T-helper 17 cell (primary cell): Measurements from ENCODE around the gene C10orf95. TPM values are rescaled to one million over a fixed set of nuclear protein-coding genes. Genes with fewer than 3 reads are reported as not detected.

Experiments
- ATAC-seq: fragments of 150-1000 bp; cut with Tn5 transposase; 2 replicates; pipeline ENCODE4 v1.10.0; 2021; ENCODE audit warnings: mild to moderate bottlenecking, moderate library complexity
- DNase-seq, 3 donors: peaks; one replicate each; pipeline versions ENCODE4 v3.0.0 to v3.0.0-alpha.2; 2020 to 2021
- H3K9me3 ChIP-seq: one replicate; pipeline ENCODE4 v1.7.0; 2013; ENCODE audit warnings: low read length, mild to moderate bottlenecking; ENCODE audit not compliant: control insufficient read depth, poor library complexity, severe bottlenecking
- H3K27ac Mint-ChIP-seq: one replicate; pipeline ENCODE4 v1.8.0; 2022; ENCODE audit warnings: mild to moderate bottlenecking, moderate library complexity, mixed read lengths
- H3K27me3 Mint-ChIP-seq: one replicate; pipeline ENCODE4 v1.8.0; 2022; ENCODE audit warnings: mixed read lengths
- H3K36me3 Mint-ChIP-seq: one replicate; pipeline ENCODE4 v1.8.0; 2022; ENCODE audit warnings: low read depth, mixed read lengths
- H3K4me1 Mint-ChIP-seq: one replicate; pipeline ENCODE4 v1.8.0; 2022; ENCODE audit warnings: mild to moderate bottlenecking, mixed read lengths
- H3K4me3 Mint-ChIP-seq: one replicate; pipeline ENCODE4 v1.8.0; 2022; ENCODE audit warnings: mild to moderate bottlenecking, moderate library complexity, mixed read lengths
- total RNA-seq, 4 donors: library from RNA in 2 of 4; stranded (reverse) in 2 of 4; gene quantifications; one replicate each; pipeline ENCODE4 v1.2.3 and lab custom pipeline; 2022 to 2026

The C10orf95 gene
- total RNA-seq, 2 donors from 2014 or later, result 0.50 TPM; not detected in 1

- Mint-ChIP-seq H3K4me3 (no peak overlapping the region), H3K27ac (no peak overlapping the region)
- DNase-seq, result no peak
Measured at GRCh38 chr10:102423372-102423968, 27.9 kb downstream of the C10orf95 start.

GRCh38 chr10:102422545-102423129 lies 28.7 kb downstream of the C10orf95 start:
- Mint-ChIP-seq H3K36me3 (peaks cover 5% of the 10 kb centered on the region), H3K4me1 (peaks cover 30% of the 10 kb centered on the region), H3K27me3 (peaks cover 8% of the 10 kb centered on the region), H3K4me3 (peak overlapping the region; percentile 98), H3K27ac (peak overlapping the region; percentile 8)
- no peak for ATAC-seq
- no peaks in the 10 kb centered on the region for H3K9me3 ChIP-seq
- DNase-seq, result no peak

More at GRCh38 chr10:102423372-102423968, 27.9 kb downstream of the C10orf95 start:
- Mint-ChIP-seq H3K36me3 (peaks cover 6% of the 10 kb centered on the region), H3K27me3 (no peaks in the 10 kb centered on the region), H3K4me1 (peaks cover 32% of the 10 kb centered on the region)
- H3K9me3 ChIP-seq, result no peaks in the 10 kb centered on the region
- ATAC-seq, result no peak

GRCh38 chr10:102421757-102422512 lies 29.4 kb downstream of the C10orf95 start:
- H3K4me3 Mint-ChIP-seq, result peak overlapping the region; percentile 98
- no peaks in the 10 kb centered on the region for H3K9me3 ChIP-seq
- peak overlapping the region; percentile 8 for H3K27ac Mint-ChIP-seq
- H3K4me1 Mint-ChIP-seq, result peaks cover 24% of the 10 kb centered on the region
- H3K36me3 Mint-ChIP-seq, result peaks cover 2% of the 10 kb centered on the region
- H3K27me3 Mint-ChIP-seq, result peaks cover 15% of the 10 kb centered on the region
- DNase-seq (no peak), ATAC-seq (peak; percentile 13)

- H3K36me3 Mint-ChIP-seq, result peaks cover 2% of the 10 kb centered on the region
- ATAC-seq, result no peak
- H3K27me3 Mint-ChIP-seq, result peaks cover 18% of the 10 kb centered on the region
- peak overlapping the region; percentile 98 for H3K4me3 Mint-ChIP-seq
- H3K9me3 ChIP-seq, result no peaks in the 10 kb centered on the region
- H3K4me1 Mint-ChIP-seq, result peaks cover 23% of the 10 kb centered on the region
- H3K27ac Mint-ChIP-seq, result no peak overlapping the region
- no peak for DNase-seq
Measured at GRCh38 chr10:102421507-102421756, 29.9 kb downstream of the C10orf95 start.

GRCh38 chr10:102420714-102421506 lies 30.4 kb downstream of the C10orf95 start, which contains the start of gene FBXL15:
TSS of gene FBXL15 (plus strand) at chr10:102420836. CDS start at chr10:102421130, 294 bp downstream.
- ATAC-seq (peak; percentile 79), DNase-seq (peak; percentile 77 to 91 (median 83))
- Mint-ChIP-seq H3K4me1 (peaks cover 22% of the 10 kb centered on the region), H3K27ac (peak within 1 kb of the TSS; percentile 60), H3K36me3 (peaks cover 5% of the 10 kb centered on the region), H3K27me3 (peaks cover 24% of the 10 kb centered on the region), H3K4me3 (peak within 1 kb of the TSS; percentile 98)
- no peaks in the 10 kb centered on the region for H3K9me3 ChIP-seq

GRCh38 chr10:102420181-102420713 lies 31.1 kb downstream of the C10orf95 start:
- H3K4me1 Mint-ChIP-seq, result peaks cover 20% of the 10 kb centered on the region
- peak overlapping the region; percentile 60 for H3K27ac Mint-ChIP-seq
- H3K4me3 Mint-ChIP-seq, result peak overlapping the region; percentile 98
- H3K27me3 Mint-ChIP-seq, result peaks cover 27% of the 10 kb centered on the region
- H3K9me3 ChIP-seq, result no peaks in the 10 kb centered on the region
- H3K36me3 Mint-ChIP-seq, result peaks cover 5% of the 10 kb centered on the region
- DNase-seq (no peak), ATAC-seq (no peak)

- peaks cover 20% of the 10 kb centered on the region for H3K4me1 Mint-ChIP-seq
- H3K27me3 Mint-ChIP-seq, result peaks cover 30% of the 10 kb centered on the region
- H3K27ac Mint-ChIP-seq, result peak overlapping the region; percentile 37
- H3K36me3 Mint-ChIP-seq, result peaks cover 5% of the 10 kb centered on the region
- H3K9me3 ChIP-seq, result no peaks in the 10 kb centered on the region
- no peak for ATAC-seq
- H3K4me3 Mint-ChIP-seq, result peak overlapping the region; percentile 98
- DNase-seq, result peak; percentile 62 to 68 (median 63)
Measured at GRCh38 chr10:102419269-102420180, 31.8 kb downstream of the C10orf95 start.

- DNase-seq, result no peak
- H3K9me3 ChIP-seq, result no peaks in the 10 kb centered on the region
- no peak for ATAC-seq
- H3K4me3 Mint-ChIP-seq, result peak within 1 kb of the TSS; percentile 98
- peaks cover 5% of the 10 kb centered on the region for H3K36me3 Mint-ChIP-seq
- peaks cover 35% of the 10 kb centered on the region for H3K27me3 Mint-ChIP-seq
- peak within 1 kb of the TSS; percentile 37 for H3K27ac Mint-ChIP-seq
- peaks cover 20% of the 10 kb centered on the region for H3K4me1 Mint-ChIP-seq
Measured at GRCh38 chr10:102418622-102419268, 32.6 kb downstream of the C10orf95 start, which contains the start of gene PSD. TSS of gene PSD (minus strand) at chr10:102418785. CDS start at chr10:102417038, 1,747 bp downstream.

- Mint-ChIP-seq H3K4me1 (peaks cover 18% of the 10 kb centered on the region), H3K4me3 (no peak overlapping the region), H3K27me3 (peaks cover 39% of the 10 kb centered on the region), H3K27ac (no peak overlapping the region), H3K36me3 (peaks cover 5% of the 10 kb centered on the region)
- ATAC-seq, result no peak
- DNase-seq, result no peak
- H3K9me3 ChIP-seq, result no peaks in the 10 kb centered on the region
Measured at GRCh38 chr10:102416695-102417094, 34.6 kb downstream of the C10orf95 start.

- DNase-seq (no peak), ATAC-seq (no peak)
- H3K9me3 ChIP-seq, result no peaks in the 10 kb centered on the region
- H3K27me3 Mint-ChIP-seq, result peaks cover 43% of the 10 kb centered on the region
- no peak overlapping the region for H3K4me3 Mint-ChIP-seq
- no peak overlapping the region for H3K27ac Mint-ChIP-seq
- H3K36me3 Mint-ChIP-seq, result peaks cover 6% of the 10 kb centered on the region
- H3K4me1 Mint-ChIP-seq, result peaks cover 20% of the 10 kb centered on the region
Measured at GRCh38 chr10:102416283-102416682, 35.1 kb downstream of the C10orf95 start.

- ATAC-seq (no peak), DNase-seq (no peak)
- Mint-ChIP-seq H3K27me3 (peaks cover 52% of the 10 kb centered on the region), H3K4me1 (peaks cover 22% of the 10 kb centered on the region), H3K4me3 (no peak overlapping the region), H3K27ac (no peak overlapping the region), H3K36me3 (peaks cover 8% of the 10 kb centered on the region)
- no peaks in the 10 kb centered on the region for H3K9me3 ChIP-seq
Measured at GRCh38 chr10:102414749-102415148, 36.6 kb downstream of the C10orf95 start.
